Astrocyte (in vitro differentiated cells and primary cell): Measurements from ENCODE around the gene CBX7. TPM values are rescaled to one million over a fixed set of nuclear protein-coding genes. Genes with fewer than 3 reads are reported as not detected.

ENCODE experiments used
- DNase-seq: peaks from one replicate; pipeline ENCODE4 v3.0.0-alpha.2; 2010; ENCODE audit warnings: low read depth
- FAIRE-seq: peaks from 2 replicates; lab custom pipeline; 2011; peaks lifted over from hg19 to GRCh38; lab: Jason Lieb, UNC
- H2AFZ ChIP-seq: 2 replicates; pipeline ENCODE4 v1.6.0; 2012; ENCODE audit warnings: low read depth, low read length, inconsistent platforms
- H3K27ac ChIP-seq: 2 replicates; pipeline ENCODE4 v1.5.1; 2011; ENCODE audit warnings: low read depth, low read length, inconsistent platforms
- H3K27me3 ChIP-seq: 2 replicates; pipeline ENCODE4 v1.6.0; 2011; ENCODE audit warnings: low read length, inconsistent platforms; ENCODE audit not compliant: insufficient read depth
- H3K36me3 ChIP-seq: 2 replicates; pipeline ENCODE4 v1.5.1; 2011; ENCODE audit warnings: low read length, inconsistent platforms; ENCODE audit not compliant: insufficient read depth
- H3K4me1 ChIP-seq: 2 replicates; pipeline ENCODE4 v1.5.1; 2011; ENCODE audit warnings: low read length, inconsistent platforms; ENCODE audit not compliant: insufficient read depth
- H3K4me2 ChIP-seq: 2 replicates; pipeline ENCODE4 v1.6.0; 2012; ENCODE audit warnings: low read length, inconsistent platforms
- H3K4me3 ChIP-seq: 2 replicates; pipeline ENCODE4 v1.5.1; 2011; ENCODE audit warnings: low read depth, mild to moderate bottlenecking, low read length, inconsistent platforms; ENCODE audit not compliant: insufficient read depth
- H3K79me2 ChIP-seq: 2 replicates; pipeline ENCODE4 v1.6.0; 2012; ENCODE audit warnings: mild to moderate bottlenecking, low read length, inconsistent platforms; ENCODE audit not compliant: insufficient read depth
- H3K9ac ChIP-seq: 2 replicates; pipeline ENCODE4 v1.6.0; 2012; ENCODE audit warnings: mild to moderate bottlenecking, low read length, inconsistent platforms
- H3K9me3 ChIP-seq: 2 replicates; pipeline ENCODE4 v1.5.1; 2012; ENCODE audit warnings: low read depth, mild to moderate bottlenecking, low read length, inconsistent platforms; ENCODE audit not compliant: insufficient read depth
- H4K20me1 ChIP-seq: 2 replicates; pipeline ENCODE4 v1.6.0; 2012; ENCODE audit warnings: low read length, inconsistent platforms; ENCODE audit not compliant: insufficient read depth
- H3K27ac Mint-ChIP-seq: one replicate; pipeline ENCODE4 v1.8.0; 2021; ENCODE audit warnings: mild to moderate bottlenecking, mixed read lengths; ENCODE audit not compliant: unreplicated experiment
- H3K27me3 Mint-ChIP-seq: one replicate; pipeline ENCODE4 v1.8.0; 2021; ENCODE audit warnings: low read depth, mixed read lengths; ENCODE audit not compliant: unreplicated experiment
- H3K36me3 Mint-ChIP-seq: one replicate; pipeline ENCODE4 v1.8.0; 2021; ENCODE audit warnings: low read depth, mixed read lengths; ENCODE audit not compliant: unreplicated experiment
- H3K4me1 Mint-ChIP-seq: one replicate; pipeline ENCODE4 v1.8.0; 2021; ENCODE audit warnings: low read depth, mixed read lengths; ENCODE audit not compliant: unreplicated experiment
- H3K4me3 Mint-ChIP-seq: one replicate; pipeline ENCODE4 v1.8.0; 2021; ENCODE audit warnings: mild to moderate bottlenecking, moderate library complexity, mixed read lengths; ENCODE audit not compliant: unreplicated experiment
- H3K9me3 Mint-ChIP-seq: one replicate; pipeline ENCODE4 v1.8.0; 2021; ENCODE audit warnings: mild to moderate bottlenecking, mixed read lengths; ENCODE audit not compliant: unreplicated experiment
- EZH2 ChIP-seq: IDR thresholded peaks from 2 replicates; pipeline ENCODE4 v1.6.1; 2012; ENCODE audit warnings: mild to moderate bottlenecking, low read length, inconsistent platforms; ENCODE audit not compliant: insufficient read depth
- total RNA-seq: library from RNA; stranded (reverse); gene quantifications from 2 replicates; pipeline ENCODE4 v1.2.1, GENCODE V29; 2021
- TF ChIP-seq, protein P1 (sequence below): IDR thresholded peaks from 2 replicates; pipeline ENCODE4 v1.5.1; 2011; ENCODE audit warnings: low read depth, mild to moderate bottlenecking, inconsistent platforms, low read length, moderate library complexity; ENCODE audit not compliant: insufficient read depth

Gene CBX7
- total RNA-seq, 1 donor from 2014 or later: 1.2 TPM

DNA sequence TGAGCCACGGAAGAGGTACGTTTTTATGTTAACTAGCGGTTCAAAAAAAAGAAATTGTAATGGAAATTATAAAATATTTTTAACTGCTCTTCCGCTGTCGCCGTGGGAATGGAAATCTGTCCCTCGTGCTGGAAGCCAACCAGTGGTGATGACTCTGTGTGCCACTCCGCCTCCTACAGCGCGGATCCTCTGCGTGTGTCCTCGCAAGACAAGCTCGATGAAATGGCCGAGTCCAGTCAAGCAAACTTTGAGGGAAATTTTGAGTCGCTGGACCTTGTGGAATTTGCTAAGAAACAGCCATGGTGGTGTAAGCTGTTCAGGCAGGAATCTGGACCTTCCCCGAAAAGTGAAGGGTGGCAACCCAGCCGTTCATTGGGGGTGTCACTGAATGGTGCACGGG is 2.9 kb upstream of the CBX7 start:
- Histone ChIP-seq H2AFZ (no peak overlapping the region), H3K27me3 (peaks cover 37% of the 10 kb centered on the region), H3K4me3 (no peak overlapping the region), H3K9ac (no peak overlapping the region), H4K20me1 (no peaks in the 10 kb centered on the region), H3K9me3 (no peaks in the 10 kb centered on the region), H3K4me2 (no peak overlapping the region), H3K4me1 (peaks cover 10% of the 10 kb centered on the region), H3K27ac (no peak overlapping the region), H3K79me2 (no peaks in the 10 kb centered on the region), H3K36me3 (no peaks in the 10 kb centered on the region)
- Mint-ChIP-seq H3K4me1 (peaks cover 5% of the 10 kb centered on the region), H3K27ac (no peak overlapping the region), H3K4me3 (no peak overlapping the region), H3K9me3 (peaks cover 5% of the 10 kb centered on the region), H3K36me3 (peaks cover 3% of the 10 kb centered on the region), H3K27me3 (peaks cover 34% of the 10 kb centered on the region)
- DNase-seq (no peak), FAIRE-seq (no peak)
- no peak for TF ChIP-seq EZH2

DNA sequence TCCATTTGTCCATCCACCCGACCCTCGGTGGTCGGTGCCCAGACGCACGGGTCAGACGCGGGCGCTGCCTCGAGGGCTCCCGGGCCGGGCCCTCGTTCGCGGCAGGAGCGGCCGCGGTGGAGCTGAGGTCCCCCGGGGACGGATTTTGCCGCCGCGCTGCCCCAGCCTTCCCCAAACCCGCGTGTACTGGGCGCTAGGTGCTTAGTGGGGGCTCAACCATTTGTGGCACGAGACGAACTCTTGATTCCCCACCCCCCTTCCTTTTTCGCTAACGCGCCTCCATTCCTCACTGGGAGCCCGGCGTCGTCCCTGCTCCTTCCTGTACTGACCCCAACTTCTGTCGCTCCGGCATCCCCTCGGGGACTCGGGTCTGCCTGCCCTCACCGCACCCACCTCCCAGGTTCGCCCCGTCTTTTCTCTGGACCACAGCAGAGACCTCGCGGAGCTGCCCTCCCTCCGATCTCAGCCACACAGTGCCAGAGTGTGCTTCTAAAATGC is 789 bp upstream of the CBX7 start:
- peaks cover 3% of the 10 kb centered on the region for H3K36me3 Mint-ChIP-seq
- TF ChIP-seq, protein P1, sequence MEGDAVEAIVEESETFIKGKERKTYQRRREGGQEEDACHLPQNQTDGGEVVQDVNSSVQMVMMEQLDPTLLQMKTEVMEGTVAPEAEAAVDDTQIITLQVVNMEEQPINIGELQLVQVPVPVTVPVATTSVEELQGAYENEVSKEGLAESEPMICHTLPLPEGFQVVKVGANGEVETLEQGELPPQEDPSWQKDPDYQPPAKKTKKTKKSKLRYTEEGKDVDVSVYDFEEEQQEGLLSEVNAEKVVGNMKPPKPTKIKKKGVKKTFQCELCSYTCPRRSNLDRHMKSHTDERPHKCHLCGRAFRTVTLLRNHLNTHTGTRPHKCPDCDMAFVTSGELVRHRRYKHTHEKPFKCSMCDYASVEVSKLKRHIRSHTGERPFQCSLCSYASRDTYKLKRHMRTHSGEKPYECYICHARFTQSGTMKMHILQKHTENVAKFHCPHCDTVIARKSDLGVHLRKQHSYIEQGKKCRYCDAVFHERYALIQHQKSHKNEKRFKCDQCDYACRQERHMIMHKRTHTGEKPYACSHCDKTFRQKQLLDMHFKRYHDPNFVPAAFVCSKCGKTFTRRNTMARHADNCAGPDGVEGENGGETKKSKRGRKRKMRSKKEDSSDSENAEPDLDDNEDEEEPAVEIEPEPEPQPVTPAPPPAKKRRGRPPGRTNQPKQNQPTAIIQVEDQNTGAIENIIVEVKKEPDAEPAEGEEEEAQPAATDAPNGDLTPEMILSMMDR: no peak
- TF ChIP-seq EZH2: peak; percentile 80
- H3K9me3 Mint-ChIP-seq: peaks cover 5% of the 10 kb centered on the region
- Histone ChIP-seq H3K4me2 (peak overlapping the region; percentile 95), H4K20me1 (no peaks in the 10 kb centered on the region), H3K9ac (peak overlapping the region; percentile 63), H3K27ac (no peak overlapping the region), H3K36me3 (no peaks in the 10 kb centered on the region), H3K4me3 (peak overlapping the region; percentile 55), H3K79me2 (no peaks in the 10 kb centered on the region), H3K9me3 (no peaks in the 10 kb centered on the region), H2AFZ (peak overlapping the region; percentile 96), H3K27me3 (peaks cover 37% of the 10 kb centered on the region), H3K4me1 (peaks cover 10% of the 10 kb centered on the region)
- H3K4me3 Mint-ChIP-seq: peak overlapping the region; percentile 84
- no peak for FAIRE-seq
- peak overlapping the region; percentile 84 for H3K27ac Mint-ChIP-seq
- H3K27me3 Mint-ChIP-seq: peaks cover 35% of the 10 kb centered on the region
- no peak for DNase-seq
- H3K4me1 Mint-ChIP-seq: peaks cover 5% of the 10 kb centered on the region

DNA sequence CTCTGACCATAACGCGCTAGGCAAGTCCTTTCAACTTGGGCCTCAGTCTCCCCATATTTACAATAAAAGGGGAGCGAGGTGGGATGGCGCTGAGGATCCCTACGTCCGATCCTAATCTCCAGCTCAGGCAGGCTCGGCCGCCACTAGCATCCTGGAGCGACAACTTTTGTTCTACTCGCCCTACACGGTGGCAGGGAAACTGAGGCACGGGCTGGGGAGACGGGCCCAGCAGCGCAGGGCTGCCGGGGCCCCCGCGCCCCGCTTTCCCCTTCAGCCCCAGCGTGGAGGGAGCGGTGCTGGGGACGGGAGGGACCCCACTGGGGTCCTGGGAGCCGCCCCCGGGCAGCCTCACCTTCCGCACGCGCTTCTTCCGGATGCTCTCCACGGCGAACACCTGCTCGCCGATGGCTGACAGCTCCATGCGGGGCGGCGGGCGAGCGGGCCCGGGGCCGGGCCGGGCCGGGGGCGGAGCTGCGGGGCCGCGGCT is 413 bp downstream of the CBX7 start:
- peak overlapping the region; percentile 56 for H2AFZ ChIP-seq
- H3K9ac ChIP-seq: peak overlapping the region; percentile 63
- no peak overlapping the region for H3K27ac ChIP-seq
- peak overlapping the region; percentile 83 for H3K4me2 ChIP-seq
- Mint-ChIP-seq H3K4me1 (peaks cover 5% of the 10 kb centered on the region), H3K27ac (no peak overlapping the region), H3K9me3 (peaks cover 3% of the 10 kb centered on the region), H3K4me3 (peak overlapping the region; percentile 40), H3K36me3 (peaks cover 3% of the 10 kb centered on the region), H3K27me3 (peaks cover 29% of the 10 kb centered on the region)
- DNase-seq (no peak), FAIRE-seq (no peak)
- no peaks in the 10 kb centered on the region for H4K20me1 ChIP-seq
- no peaks in the 10 kb centered on the region for H3K36me3 ChIP-seq
- peaks cover 10% of the 10 kb centered on the region for H3K4me1 ChIP-seq
- peak overlapping the region; percentile 52 for H3K4me3 ChIP-seq
- H3K9me3 ChIP-seq: no peaks in the 10 kb centered on the region
- peaks cover 30% of the 10 kb centered on the region for H3K27me3 ChIP-seq
- H3K79me2 ChIP-seq: no peaks in the 10 kb centered on the region
- TF ChIP-seq, protein P1: no peak
- no peak for TF ChIP-seq EZH2
